Measurements from ENCODE around the gene WDR64.

Gene WDR64

GRCh38 chr1:241615043-241615974 lies 36.8 kb upstream of the WDR64 start:
- no peaks in the 10 kb centered on the region for H3K9me3 Mint-ChIP-seq
- H3K36me3 Mint-ChIP-seq: no peaks in the 10 kb centered on the region
- DNase-seq: no peak
- no peak overlapping the region for H3K4me3 Mint-ChIP-seq
- CTCF ChIA-PET: no interaction called here
- H3K4me1 Mint-ChIP-seq: no peaks in the 10 kb centered on the region
- no peak overlapping the region for H3K27ac Mint-ChIP-seq
- no peaks in the 10 kb centered on the region for H3K27me3 Mint-ChIP-seq

DNA sequence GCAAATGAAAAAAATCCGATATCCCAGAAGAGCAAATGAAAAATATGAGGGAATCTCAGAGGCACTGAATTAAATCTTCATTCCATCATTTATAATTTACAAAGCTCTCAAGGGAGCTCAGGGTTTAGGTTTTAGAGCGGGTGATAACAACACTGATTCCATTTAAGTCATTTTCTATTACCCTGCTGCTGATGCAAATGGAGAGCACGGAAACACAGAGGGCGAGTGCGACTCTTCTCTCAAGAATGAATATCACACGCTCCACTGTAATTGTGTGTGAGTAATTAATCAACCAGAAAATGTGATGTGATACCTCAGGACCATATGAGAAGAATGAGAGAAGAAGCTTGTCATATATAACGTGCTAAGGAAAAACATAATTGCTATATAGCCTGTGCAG lies 34.7 kb upstream of the WDR64 start:
- no peak overlapping the region for H3K4me3 Mint-ChIP-seq
- no peaks in the 10 kb centered on the region for H3K9me3 Mint-ChIP-seq
- DNase-seq: no peak
- no peaks in the 10 kb centered on the region for H3K4me1 Mint-ChIP-seq
- CTCF ChIA-PET: interaction anchor here (0.9 to 1.2 kb wide), 2 partner anchors 10 to 225 kb away, joined by 5 to 6 read pairs; no protein-coding TSS in a partner anchor
- H3K36me3 Mint-ChIP-seq: no peaks in the 10 kb centered on the region
- H3K27me3 Mint-ChIP-seq: no peaks in the 10 kb centered on the region
- no peak overlapping the region for H3K27ac Mint-ChIP-seq

- CTCF ChIA-PET: interaction anchor here (4.9 kb wide), 1 partner anchor 12 kb away, joined by 22 read pairs; no protein-coding TSS in a partner anchor
- H3K27ac Mint-ChIP-seq: no peak overlapping the region
- DNase-seq: no peak
- H3K36me3 Mint-ChIP-seq: peaks cover 4% of the 10 kb centered on the region
- H3K4me3 Mint-ChIP-seq: no peak overlapping the region
- H3K27me3 Mint-ChIP-seq: no peaks in the 10 kb centered on the region
- H3K9me3 Mint-ChIP-seq: no peaks in the 10 kb centered on the region
- H3K4me1 Mint-ChIP-seq: peaks cover 5% of the 10 kb centered on the region
Measured at GRCh38 chr1:241622669-241623068, 29.4 kb upstream of the WDR64 start.

DNA sequence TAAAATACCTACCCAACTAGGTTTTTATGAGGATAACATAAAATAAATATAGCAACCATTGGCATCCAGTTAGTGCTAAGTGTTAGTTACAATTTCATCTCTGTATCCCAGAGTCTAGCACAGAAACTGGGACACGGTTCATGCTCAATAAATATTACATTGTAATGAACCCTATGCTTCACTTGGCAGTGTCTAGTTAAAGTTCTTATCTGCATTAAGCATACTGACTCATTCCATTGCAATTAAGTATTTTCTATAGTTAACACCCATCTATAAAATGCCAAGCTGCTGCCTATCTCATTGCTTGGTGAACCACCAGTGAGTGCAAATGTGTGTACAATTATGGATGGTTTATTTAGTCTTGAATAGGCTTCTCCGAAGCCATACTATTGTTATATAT lies 27.1 kb upstream of the WDR64 start:
- Mint-ChIP-seq H3K36me3 (peaks cover 4% of the 10 kb centered on the region), H3K4me1 (peaks cover 14% of the 10 kb centered on the region), H3K4me3 (no peak overlapping the region), H3K27me3 (no peaks in the 10 kb centered on the region), H3K9me3 (no peaks in the 10 kb centered on the region), H3K27ac (no peak overlapping the region)
- CTCF ChIA-PET: interaction anchor here (1.6 kb wide), 1 partner anchor 92 kb away, joined by 5 read pairs; the partner anchor contains the start of gene KMO
- DNase-seq: no peak

DNA sequence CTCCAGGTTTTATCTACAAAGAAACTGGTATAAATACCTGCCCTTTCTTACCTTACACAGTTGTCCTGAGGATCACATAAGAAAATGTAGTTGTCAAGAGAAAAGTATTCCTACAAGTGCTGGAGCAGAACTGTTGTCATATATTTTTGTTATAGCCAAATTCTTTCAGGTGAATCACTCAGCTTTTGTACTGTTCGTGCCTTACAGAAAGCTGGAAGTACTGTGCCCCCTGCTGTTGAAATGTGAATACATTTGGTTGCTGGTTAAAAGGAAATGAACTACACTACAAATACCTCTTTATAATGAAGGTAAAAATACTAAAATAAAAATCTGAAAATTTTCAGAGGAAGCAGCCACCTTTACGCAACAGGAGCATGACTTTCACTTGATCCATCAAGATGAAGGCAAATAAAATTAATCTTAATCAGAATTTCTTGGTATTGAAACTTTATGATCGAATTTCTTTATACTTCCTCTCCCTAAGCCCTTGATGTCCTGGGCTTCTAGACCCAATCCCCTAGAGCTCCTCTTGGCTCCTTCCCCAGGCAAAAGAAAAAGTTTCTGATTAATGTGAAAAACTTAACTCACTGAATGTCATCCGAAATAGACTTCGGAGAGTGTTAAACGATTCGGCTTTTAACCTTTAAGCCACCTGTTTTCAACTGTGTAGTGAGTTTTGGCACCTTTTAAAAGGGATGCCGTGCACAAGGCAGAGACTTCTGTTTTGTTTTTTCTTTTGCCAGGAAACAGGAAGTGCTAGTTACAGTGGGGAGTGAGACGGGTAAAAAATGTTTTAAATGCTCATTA lies 24.4 kb upstream of the WDR64 start:
- peaks cover 13% of the 10 kb centered on the region for H3K36me3 Mint-ChIP-seq
- H3K27ac Mint-ChIP-seq: peak overlapping the region; percentile 96
- H3K4me3 Mint-ChIP-seq: peak overlapping the region; percentile 62
- CTCF ChIA-PET: interaction anchor here (1.0 to 2.8 kb wide), 12 partner anchors 10 to 211 kb away, joined by 3 to 26 read pairs (median 4); partner anchors contain the start of gene KMO
- H3K27me3 Mint-ChIP-seq: no peaks in the 10 kb centered on the region
- peaks cover 23% of the 10 kb centered on the region for H3K4me1 Mint-ChIP-seq
- peak; percentile 60 for DNase-seq
- no peaks in the 10 kb centered on the region for H3K9me3 Mint-ChIP-seq

- Mint-ChIP-seq H3K36me3 (peaks cover 23% of the 10 kb centered on the region), H3K4me1 (peaks cover 24% of the 10 kb centered on the region), H3K4me3 (no peak overlapping the region), H3K27me3 (no peaks in the 10 kb centered on the region), H3K27ac (no peak overlapping the region), H3K9me3 (no peaks in the 10 kb centered on the region)
- CTCF ChIA-PET: interaction anchor here (2.1 kb wide), 1 partner anchor 19 kb away, joined by 10 read pairs; no protein-coding TSS in a partner anchor
- DNase-seq: no peak
Measured at GRCh38 chr1:241630005-241630404, 22.1 kb upstream of the WDR64 start.

GRCh38 chr1:241630476-241630875 lies 21.6 kb upstream of the WDR64 start:
- Mint-ChIP-seq H3K36me3 (peaks cover 28% of the 10 kb centered on the region), H3K27me3 (no peaks in the 10 kb centered on the region), H3K4me1 (peaks cover 28% of the 10 kb centered on the region), H3K27ac (no peak overlapping the region), H3K4me3 (no peak overlapping the region), H3K9me3 (no peaks in the 10 kb centered on the region)
- DNase-seq: no peak
- CTCF ChIA-PET: interaction anchor here (2.1 kb wide), 1 partner anchor 20 kb away, joined by 10 read pairs; no protein-coding TSS in a partner anchor

GRCh38 chr1:241630899-241631298 lies 21.2 kb upstream of the WDR64 start:
- Mint-ChIP-seq H3K4me1 (peaks cover 31% of the 10 kb centered on the region), H3K27ac (no peak overlapping the region), H3K27me3 (no peaks in the 10 kb centered on the region), H3K9me3 (no peaks in the 10 kb centered on the region), H3K36me3 (peaks cover 31% of the 10 kb centered on the region), H3K4me3 (no peak overlapping the region)
- DNase-seq: no peak
- CTCF ChIA-PET: no interaction called here

DNA sequence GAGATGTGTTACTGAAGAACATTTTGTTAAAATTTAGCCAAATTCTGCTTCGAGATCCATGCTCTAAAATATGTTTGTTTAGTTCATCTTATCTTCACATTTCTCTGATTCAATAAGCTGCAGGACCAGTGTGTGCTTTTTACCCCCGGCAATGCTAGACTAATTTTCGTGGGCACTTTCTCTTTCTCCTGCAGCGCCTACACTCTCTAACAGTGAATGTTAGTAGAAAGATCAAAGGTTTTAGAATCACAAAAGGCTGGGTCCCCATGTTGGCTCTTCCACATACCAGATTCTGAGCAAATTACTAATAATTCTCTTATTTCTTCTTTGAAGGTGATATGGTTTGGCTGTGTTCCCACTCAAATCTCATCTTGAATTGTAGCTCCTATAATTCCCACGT lies 20.4 kb upstream of the WDR64 start:
- Mint-ChIP-seq H3K27ac (no peak overlapping the region), H3K4me1 (peaks cover 34% of the 10 kb centered on the region), H3K4me3 (no peak overlapping the region), H3K9me3 (no peaks in the 10 kb centered on the region), H3K27me3 (no peaks in the 10 kb centered on the region), H3K36me3 (peaks cover 30% of the 10 kb centered on the region)
- CTCF ChIA-PET: no interaction called here
- DNase-seq: no peak

GRCh38 chr1:241632987-241633386 lies 19.1 kb upstream of the WDR64 start:
- Mint-ChIP-seq H3K4me3 (no peak overlapping the region), H3K36me3 (peaks cover 36% of the 10 kb centered on the region), H3K9me3 (no peaks in the 10 kb centered on the region), H3K27ac (no peak overlapping the region), H3K4me1 (peaks cover 40% of the 10 kb centered on the region), H3K27me3 (no peaks in the 10 kb centered on the region)
- DNase-seq: no peak
- CTCF ChIA-PET: no interaction called here

DNA sequence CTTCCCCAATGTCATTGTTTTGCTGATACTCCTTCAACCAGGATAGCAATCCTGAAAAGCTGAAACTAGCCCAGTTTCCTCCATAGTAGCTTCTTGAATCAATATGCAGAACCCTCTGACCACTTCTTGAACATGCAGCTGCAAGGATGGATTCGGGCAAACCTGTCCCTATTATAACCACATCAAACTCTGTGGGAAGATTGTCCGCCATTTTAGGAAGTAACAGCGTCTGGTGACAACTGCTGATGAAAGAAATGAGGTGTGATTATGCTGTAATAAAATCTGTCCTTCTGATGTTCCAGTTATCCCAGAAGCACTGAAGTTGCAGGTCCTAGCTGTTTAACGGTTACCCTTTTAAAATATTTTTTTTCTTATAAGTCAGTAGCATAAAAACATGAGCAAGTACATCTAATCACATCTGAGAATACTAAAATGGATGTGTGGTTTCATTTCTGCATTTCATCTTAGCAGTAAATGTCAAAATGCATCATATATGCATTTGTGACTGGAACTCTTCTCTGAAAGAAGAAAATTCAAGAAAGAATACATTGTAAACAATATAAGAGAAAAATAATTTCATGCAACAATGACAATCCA lies 16.4 kb upstream of the WDR64 start:
- peaks cover 39% of the 10 kb centered on the region for H3K36me3 Mint-ChIP-seq
- no peak overlapping the region for H3K27ac Mint-ChIP-seq
- no peaks in the 10 kb centered on the region for H3K27me3 Mint-ChIP-seq
- CTCF ChIA-PET: no interaction called here
- no peaks in the 10 kb centered on the region for H3K9me3 Mint-ChIP-seq
- H3K4me3 Mint-ChIP-seq: no peak overlapping the region
- DNase-seq: no peak
- peaks cover 48% of the 10 kb centered on the region for H3K4me1 Mint-ChIP-seq

GRCh38 chr1:241636291-241636690 lies 15.8 kb upstream of the WDR64 start:
- Mint-ChIP-seq H3K27ac (no peak overlapping the region), H3K4me3 (no peak overlapping the region), H3K4me1 (peaks cover 49% of the 10 kb centered on the region), H3K9me3 (no peaks in the 10 kb centered on the region), H3K36me3 (peaks cover 39% of the 10 kb centered on the region), H3K27me3 (no peaks in the 10 kb centered on the region)
- CTCF ChIA-PET: no interaction called here
- no peak for DNase-seq

DNA sequence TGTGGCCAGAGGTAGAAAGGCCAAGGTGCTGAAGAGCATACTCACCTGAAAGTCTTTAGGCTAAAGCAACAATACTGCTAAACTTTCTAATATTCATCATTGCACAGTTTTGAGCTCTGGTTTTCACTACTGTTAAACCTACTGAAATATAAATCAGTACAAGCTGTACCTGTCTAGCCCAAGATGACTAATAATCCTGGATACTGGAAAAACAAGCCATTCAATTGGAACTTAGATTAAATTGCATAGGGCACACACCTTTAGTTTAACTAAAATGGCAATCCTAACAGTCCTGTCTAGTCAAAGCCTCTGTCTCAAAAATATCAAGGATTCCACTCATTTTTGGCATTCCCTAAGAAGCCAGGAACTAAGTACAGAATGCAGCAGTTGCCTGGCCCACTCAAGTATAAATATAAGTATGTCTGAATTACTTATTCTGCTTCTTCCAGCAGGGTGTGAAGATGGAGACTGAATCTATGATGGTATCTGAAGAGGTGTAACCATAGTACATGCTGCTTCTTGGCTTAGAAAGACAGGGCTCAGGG lies 15.0 kb upstream of the WDR64 start:
- no peaks in the 10 kb centered on the region for H3K9me3 Mint-ChIP-seq
- H3K27ac Mint-ChIP-seq: no peak overlapping the region
- no peak for DNase-seq
- peaks cover 34% of the 10 kb centered on the region for H3K36me3 Mint-ChIP-seq
- peaks cover 42% of the 10 kb centered on the region for H3K4me1 Mint-ChIP-seq
- CTCF ChIA-PET: interaction anchor here (0.6 to 1.1 kb wide), 2 partner anchors 9 to 73 kb away, joined by 3 to 5 read pairs; no protein-coding TSS in a partner anchor
- H3K27me3 Mint-ChIP-seq: no peaks in the 10 kb centered on the region
- H3K4me3 Mint-ChIP-seq: peak overlapping the region; percentile 31

- CTCF ChIA-PET: interaction anchor here (0.8 to 1.1 kb wide), 2 partner anchors 9 to 10 kb away, joined by 4 to 5 read pairs; no protein-coding TSS in a partner anchor
- no peak overlapping the region for H3K27ac Mint-ChIP-seq
- H3K4me3 Mint-ChIP-seq: peak overlapping the region; percentile 80
- H3K4me1 Mint-ChIP-seq: peaks cover 40% of the 10 kb centered on the region
- H3K9me3 Mint-ChIP-seq: peaks cover 3% of the 10 kb centered on the region
- H3K36me3 Mint-ChIP-seq: peaks cover 30% of the 10 kb centered on the region
- DNase-seq: no peak
- no peaks in the 10 kb centered on the region for H3K27me3 Mint-ChIP-seq
Measured at GRCh38 chr1:241637604-241638003, 14.5 kb upstream of the WDR64 start.
